HCT116 (cell line): ENCODE data around the gene RANBP1. TPM values are rescaled to one million over a fixed set of nuclear protein-coding genes. Genes with fewer than 3 reads are reported as not detected.

Experiments
- ATAC-seq: fragments of 200-7000 bp; cut with Tn5 transposase; 2 replicates; pipeline ENCODE4 v1.9.1; 2020; ENCODE audit warnings: mild to moderate bottlenecking, moderate library complexity
- BruUV-seq: library from RNA; stranded (reverse); fragments of 400-500 nt; replicated peaks from 2 replicates; lab custom pipeline; 2021; lab: Mats Ljungman, UMichigan
- CTCF ChIA-PET: fragments of 300-600 bp; sonication (Branson Sonifier 250); formaldehyde crosslinking; loops from one replicate; lab custom pipeline; 2021; ENCODE audit warnings: antibody characterized with exemption; lab: Charles Lee
- POLR2A ChIA-PET: fragments of 300-600, 350-600 bp; sonication (Branson Sonifier 250); formaldehyde crosslinking; loops from one replicate; lab custom pipeline; 2021; ENCODE audit warnings: antibody characterized with exemption; lab: Charles Lee
- RAD21 ChIA-PET, 2 experiments: fragments of 300-600 bp; sonication (Branson Sonifier 250); formaldehyde crosslinking; loops; one replicate each; lab custom pipeline; 2023; ENCODE audit warnings: low total read pairs in 2 of 2; ENCODE audit not compliant: uncharacterized antibody in 2 of 2, unreplicated experiment in 2 of 2, low non-redundant PET in 1 of 2; lab: Charles Lee
- DNase-seq: peaks from one replicate; pipeline ENCODE4 v3.0.0-alpha.2; 2010; ENCODE audit warnings: low read depth, low spot score
- H2AFZ ChIP-seq: fragments of 200-600 bp; shearing (Covaris generic), sonication (generic); 2 replicates; pipeline ENCODE4 v1.6.1; 2017; ENCODE audit warnings: low read depth, mixed run types, mixed read lengths, antibody characterized with exemption, low read length; ENCODE audit not compliant: poor library complexity, severe bottlenecking
- H3K27ac ChIP-seq: 2 replicates; pipeline ENCODE4 v1.5.1; 2012; ENCODE audit warnings: low read depth, low read length
- H3K27me3 ChIP-seq: fragments of 200-600 bp; sonication (generic); 2 replicates; pipeline ENCODE4 v1.6.1; 2016; ENCODE audit warnings: mixed run types, low read length, mixed read lengths; ENCODE audit not compliant: insufficient read depth
- H3K36me3 ChIP-seq, 2 experiments: fragments of 200-500 bp in 1 of 2; fragments of 200-600 bp in 1 of 2; sonication (Bioruptor generic) in 1 of 2; sonication (generic) in 1 of 2; 2 replicates each; pipeline versions ENCODE4 v1.5.1 to v1.6.1; 2014 to 2016; ENCODE audit warnings: low read length in 2 of 2, inconsistent platforms in 1 of 2, mixed read lengths in 1 of 2, mixed run types in 1 of 2; ENCODE audit not compliant: insufficient read depth in 2 of 2, control insufficient read depth in 1 of 2
- H3K4me1 ChIP-seq, 2 experiments: fragments of 200-600 bp in 1 of 2; sonication (generic) in 1 of 2; 2 replicates each; pipeline versions ENCODE4 v1.5.1 to v1.6.1; 2012 to 2017; ENCODE audit warnings: low read length in 2 of 2, inconsistent platforms in 1 of 2, mild to moderate bottlenecking in 1 of 2, mixed read lengths in 1 of 2, mixed run types in 1 of 2, moderate library complexity in 1 of 2; ENCODE audit not compliant: insufficient read depth in 2 of 2, control insufficient read depth in 1 of 2
- H3K4me2 ChIP-seq: fragments of 200-600 bp; sonication (generic); 2 replicates; pipeline ENCODE4 v1.6.1; 2017; ENCODE audit warnings: mixed run types, low read length, mixed read lengths
- H3K4me3 ChIP-seq, 2 experiments: fragments of 200-600 bp in 1 of 2; sonication (generic) in 1 of 2; replicated peaks in 1 of 2; 2 replicates each; pipeline ENCODE4 v1.5.1; 2011 to 2016; ENCODE audit warnings: low read length in 2 of 2, control low read depth in 1 of 2, low read depth in 1 of 2, mild to moderate bottlenecking in 1 of 2, mixed read lengths in 1 of 2, mixed run types in 1 of 2
- H3K79me2 ChIP-seq: fragments of 200-600 bp; sonication (generic); 2 replicates; pipeline ENCODE4 v1.6.1; 2017; ENCODE audit warnings: mild to moderate bottlenecking, mixed run types, low read length, moderate library complexity, mixed read lengths; ENCODE audit not compliant: insufficient read depth
- H3K9ac ChIP-seq: fragments of 200-600 bp; sonication (generic); 2 replicates; pipeline ENCODE4 v1.6.1; 2016; ENCODE audit warnings: low read length, mixed read lengths
- H3K9me2 ChIP-seq: fragments of 200-600 bp; sonication (generic), shearing (Covaris generic); 2 replicates; pipeline ENCODE4 v1.6.1; 2017; ENCODE audit warnings: mixed run types, mild to moderate bottlenecking, moderate library complexity; ENCODE audit not compliant: insufficient read depth
- H3K9me3 ChIP-seq, 2 experiments: fragments of 200-500 bp in 1 of 2; fragments of 200-600 bp in 1 of 2; sonication (Bioruptor generic) in 1 of 2; sonication (generic) in 1 of 2; 2 replicates each; pipeline ENCODE4 v1.6.1; 2014 to 2017; ENCODE audit warnings: low read length in 2 of 2, mixed read lengths in 2 of 2, inconsistent platforms in 1 of 2, low read depth in 1 of 2, mild to moderate bottlenecking in 1 of 2, mixed run types in 1 of 2, moderate library complexity in 1 of 2; ENCODE audit not compliant: control insufficient read depth in 1 of 2, insufficient read depth in 1 of 2
- H4K20me1 ChIP-seq: fragments of 200-600 bp; sonication (generic), shearing (Covaris generic); 2 replicates; pipeline ENCODE4 v1.6.1; 2017; ENCODE audit warnings: mixed run types, mild to moderate bottlenecking, moderate library complexity; ENCODE audit not compliant: insufficient read depth
- EZH2phosphoT487 ChIP-seq: fragments of 200-600 bp; IDR thresholded peaks from 2 replicates; pipeline ENCODE4 v1.6.1; 2018; ENCODE audit warnings: antibody characterized with exemption, borderline replicate concordance
- POLR2A ChIP-seq: IDR thresholded peaks from 2 replicates; pipeline ENCODE4 v1.7.0; 2011; ENCODE audit warnings: borderline replicate concordance; ENCODE audit not compliant: insufficient read depth, insufficient read length; ENCODE audit errors: extremely low read depth
- YY1 ChIP-seq: IDR thresholded peaks from 2 replicates; pipeline ENCODE4 v1.6.1; 2011; ENCODE audit warnings: low read length, low read depth, moderate library complexity, mild to moderate bottlenecking; ENCODE audit not compliant: insufficient replicate concordance; ENCODE audit errors: extremely low read depth
- ZBTB33 ChIP-seq: IDR thresholded peaks from 2 replicates; pipeline ENCODE4 v1.6.1; 2011; ENCODE audit warnings: mild to moderate bottlenecking, low read length, moderate library complexity; ENCODE audit not compliant: insufficient replicate concordance; ENCODE audit errors: extremely low read depth
- intact Hi-C: fragments of 100-400 bp; cut with micrococcal nuclease; formaldehyde crosslinking; loops from 2 replicates; pipeline ENCODE4 v1.10.0; 2022
- total RNA-seq: library from RNA; stranded (reverse); gene quantifications from one replicate; pipeline ENCODE4 v1.2.1, GENCODE V29; 2021; ENCODE audit not compliant: unreplicated experiment

The RANBP1 gene
- total RNA-seq, 1 experiment from 2014 or later = 351 TPM

DNA sequence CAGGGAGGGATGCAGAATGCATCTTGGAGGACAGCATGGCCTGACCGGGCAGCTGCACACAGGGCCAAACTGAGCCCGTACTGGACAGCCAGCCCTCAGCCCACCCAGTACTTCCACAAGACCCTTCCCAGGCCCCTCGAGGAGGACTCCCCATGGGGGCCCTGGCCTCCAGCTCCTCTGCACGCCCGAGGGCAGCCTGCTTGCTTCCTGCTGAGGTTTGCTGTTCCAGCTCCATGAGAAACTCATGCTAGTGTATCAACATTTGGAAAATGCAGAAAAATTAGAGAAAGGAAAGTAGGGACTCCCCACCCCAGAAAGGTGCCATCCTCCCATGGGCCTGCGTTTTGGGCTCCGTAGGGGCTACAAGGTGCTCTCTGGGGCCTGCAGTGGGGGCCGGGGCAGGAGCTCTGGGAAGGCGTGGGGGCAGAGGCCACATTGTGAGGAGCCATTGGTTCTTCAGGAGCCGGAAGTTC, 56.3 kb downstream of the RANBP1 start:
- DNase-seq = no peak
- no peaks in the 10 kb centered on the region for H3K9me3 ChIP-seq
- RAD21 ChIA-PET = no interaction called here
- POLR2A ChIA-PET = no interaction called here
- intact Hi-C loops = no loop called here
- no peaks in the 10 kb centered on the region for H3K27me3 ChIP-seq
- no peak for TF ChIP-seq POLR2A
- TF ChIP-seq, all 23 proteins: peak for 0
- no TSS peak for BruUV-seq
- no peaks in the 10 kb centered on the region for H4K20me1 ChIP-seq
- H3K4me2 ChIP-seq = no peak overlapping the region
- H3K9ac ChIP-seq = no peak overlapping the region
- H3K27ac ChIP-seq = no peak overlapping the region
- no peaks in the 10 kb centered on the region for H3K79me2 ChIP-seq
- no peaks in the 10 kb centered on the region for H3K36me3 ChIP-seq
- no peak overlapping the region for H3K4me3 ChIP-seq
- no peaks in the 10 kb centered on the region; a peak in 1 of 4 replicates for H3K4me1 ChIP-seq
- no peak for ATAC-seq
- H3K9me2 ChIP-seq = no peaks in the 10 kb centered on the region
- H2AFZ ChIP-seq = no peak overlapping the region
- CTCF ChIA-PET = no interaction called here

GRCh38 chr22:20173246-20173645, 57.3 kb downstream of the RANBP1 start:
- H3K4me3 ChIP-seq = no peak overlapping the region
- RAD21 ChIA-PET = no interaction called here

More at GRCh38 chr22:20173246-20173645, 57.3 kb downstream of the RANBP1 start:
- POLR2A ChIA-PET = no interaction called here
- DNase-seq = no peak
- Histone ChIP-seq H3K9me3 (no peaks in the 10 kb centered on the region), H3K79me2 (no peaks in the 10 kb centered on the region), H3K4me1 (no peaks in the 10 kb centered on the region; a peak in 1 of 4 replicates), H3K36me3 (no peaks in the 10 kb centered on the region), H3K27ac (no peak overlapping the region), H4K20me1 (no peaks in the 10 kb centered on the region), H3K9ac (no peak overlapping the region), H3K27me3 (no peaks in the 10 kb centered on the region), H3K9me2 (no peaks in the 10 kb centered on the region), H2AFZ (no peak overlapping the region), H3K4me2 (no peak overlapping the region)
- ATAC-seq = no peak
- TF ChIP-seq YY1 (no peak), EZH2phosphoT487 (no peak), ZBTB33 (no peak)
- BruUV-seq = no TSS peak
- CTCF ChIA-PET = no interaction called here
- intact Hi-C loops = no loop called here
